ENCODE measurements around the gene SLC35E3. TPM values are rescaled to one million over a fixed set of nuclear protein-coding genes. Genes with fewer than 3 reads are reported as not detected.
A peak's percentile ranks its signal among the peaks of the same experiment; 100 is the strongest.

Gene SLC35E3
- total RNA-seq, 2 donors from 2014 or later: 5.6 to 6.8 TPM

- no peaks in the 10 kb centered on the region for H3K9me3 Mint-ChIP-seq
- no peaks in the 10 kb centered on the region for H3K4me1 Mint-ChIP-seq (ENCODE audit: low read depth)
- ATAC-seq (replicated peaks in 1 of 2) (no peak), DNase-seq (no peak)
- no peaks in the 10 kb centered on the region for H3K27me3 Mint-ChIP-seq (ENCODE audit: low read depth)
- H3K27ac Mint-ChIP-seq: no peak overlapping the region
- H3K4me3 Mint-ChIP-seq: no peak overlapping the region
- H3K36me3 Mint-ChIP-seq (ENCODE audit: insufficient read depth in 2 of 2): peaks cover 0 to 6% of the 10 kb centered on the region in 2 donors
Observed at GRCh38 chr12:68760806-68761441, 14.9 kb downstream of the SLC35E3 start.

- ATAC-seq (replicated peaks in 1 of 2) (no peak), DNase-seq (no peak)
- Mint-ChIP-seq H3K27ac (no peak overlapping the region), H3K27me3 (ENCODE audit: low read depth) (no peaks in the 10 kb centered on the region), H3K4me1 (ENCODE audit: low read depth) (no peaks in the 10 kb centered on the region), H3K4me3 (no peak overlapping the region), H3K36me3 (ENCODE audit: insufficient read depth in 2 of 2) (peaks cover 0 to 6% of the 10 kb centered on the region in 2 donors), H3K9me3 (no peaks in the 10 kb centered on the region)
Observed at GRCh38 chr12:68761442-68761812, 15.5 kb downstream of the SLC35E3 start.

- Mint-ChIP-seq H3K27ac (no peak overlapping the region), H3K9me3 (no peaks in the 10 kb centered on the region), H3K4me1 (ENCODE audit: low read depth) (no peaks in the 10 kb centered on the region), H3K36me3 (ENCODE audit: insufficient read depth in 2 of 2) (peaks cover 0 to 6% of the 10 kb centered on the region in 2 donors), H3K4me3 (no peak overlapping the region), H3K27me3 (ENCODE audit: low read depth) (no peaks in the 10 kb centered on the region)
- no peak for ATAC-seq (replicated peaks in 1 of 2)
- DNase-seq: no peak
Observed at GRCh38 chr12:68761901-68762630, 16.1 kb downstream of the SLC35E3 start.

GRCh38 chr12:68762691-68763090, 16.7 kb downstream of the SLC35E3 start:
- H3K36me3 Mint-ChIP-seq (ENCODE audit: insufficient read depth in 2 of 2): peaks cover 0 to 6% of the 10 kb centered on the region in 2 donors
- no peaks in the 10 kb centered on the region for H3K9me3 Mint-ChIP-seq
- no peak overlapping the region for H3K27ac Mint-ChIP-seq

GRCh38 chr12:68765696-68766095, 19.7 kb downstream of the SLC35E3 start:
- H3K4me1 Mint-ChIP-seq (ENCODE audit: low read depth): no peaks in the 10 kb centered on the region
- no peak overlapping the region for H3K4me3 Mint-ChIP-seq
- no peak overlapping the region for H3K27ac Mint-ChIP-seq
- H3K36me3 Mint-ChIP-seq (ENCODE audit: insufficient read depth in 2 of 2): peaks cover 0 to 2% of the 10 kb centered on the region in 2 donors
- no peaks in the 10 kb centered on the region for H3K27me3 Mint-ChIP-seq (ENCODE audit: low read depth)
- DNase-seq (no peak), ATAC-seq (replicated peaks in 1 of 2) (no peak)
- H3K9me3 Mint-ChIP-seq: no peaks in the 10 kb centered on the region

More at GRCh38 chr12:68762691-68763090, 16.7 kb downstream of the SLC35E3 start:
- DNase-seq: no peak
- Mint-ChIP-seq H3K27me3 (ENCODE audit: low read depth) (no peaks in the 10 kb centered on the region), H3K4me3 (no peak overlapping the region), H3K4me1 (ENCODE audit: low read depth) (no peaks in the 10 kb centered on the region)
- no peak for ATAC-seq (replicated peaks in 1 of 2)

GRCh38 chr12:68766646-68767045, 20.7 kb downstream of the SLC35E3 start:
- no peak overlapping the region for H3K4me3 Mint-ChIP-seq
- H3K4me1 Mint-ChIP-seq (ENCODE audit: low read depth): no peaks in the 10 kb centered on the region
- H3K9me3 Mint-ChIP-seq: no peaks in the 10 kb centered on the region
- ATAC-seq (replicated peaks in 1 of 2) (no peak), DNase-seq (no peak)
- H3K27ac Mint-ChIP-seq: no peak overlapping the region
- H3K27me3 Mint-ChIP-seq (ENCODE audit: low read depth): no peaks in the 10 kb centered on the region
- H3K36me3 Mint-ChIP-seq (ENCODE audit: insufficient read depth in 2 of 2): peaks cover 0 to 2% of the 10 kb centered on the region in 2 donors

- Mint-ChIP-seq H3K4me1 (ENCODE audit: low read depth) (no peaks in the 10 kb centered on the region), H3K4me3 (no peak overlapping the region), H3K27me3 (ENCODE audit: low read depth) (no peaks in the 10 kb centered on the region), H3K27ac (no peak overlapping the region), H3K36me3 (ENCODE audit: insufficient read depth in 2 of 2) (peaks cover 0 to 2% of the 10 kb centered on the region in 2 donors), H3K9me3 (no peaks in the 10 kb centered on the region)
- DNase-seq (no peak), ATAC-seq (replicated peaks in 1 of 2) (no peak)
Observed at GRCh38 chr12:68767191-68767590, 21.2 kb downstream of the SLC35E3 start.

GRCh38 chr12:68768431-68768939, 22.5 kb downstream of the SLC35E3 start:
- Mint-ChIP-seq H3K4me1 (ENCODE audit: low read depth) (peaks cover 13% of the 10 kb centered on the region), H3K4me3 (no peak overlapping the region), H3K36me3 (ENCODE audit: insufficient read depth in 2 of 2) (peaks cover 0 to 2% of the 10 kb centered on the region in 2 donors), H3K27me3 (ENCODE audit: low read depth) (no peaks in the 10 kb centered on the region), H3K27ac (no peak overlapping the region), H3K9me3 (no peaks in the 10 kb centered on the region)
- ATAC-seq (replicated peaks in 1 of 2) (no peak), DNase-seq (no peak)

- peaks cover 14% of the 10 kb centered on the region for H3K4me1 Mint-ChIP-seq (ENCODE audit: low read depth)
- H3K27me3 Mint-ChIP-seq (ENCODE audit: low read depth): no peaks in the 10 kb centered on the region
- no peaks in the 10 kb centered on the region for H3K9me3 Mint-ChIP-seq
- no peak overlapping the region for H3K4me3 Mint-ChIP-seq
- no peaks in the 10 kb centered on the region for H3K36me3 Mint-ChIP-seq (ENCODE audit: insufficient read depth in 2 of 2)
- DNase-seq (no peak), ATAC-seq (replicated peaks in 1 of 2) (no peak)
- H3K27ac Mint-ChIP-seq: no peak overlapping the region
Observed at GRCh38 chr12:68769941-68770340, 24.0 kb downstream of the SLC35E3 start.

GRCh38 chr12:68771223-68771925, 25.4 kb downstream of the SLC35E3 start:
- Mint-ChIP-seq H3K4me1 (ENCODE audit: low read depth) (peaks cover 14% of the 10 kb centered on the region), H3K27ac (no peak overlapping the region)
- no peak for ATAC-seq (replicated peaks in 1 of 2)

GRCh38 chr12:68772714-68773113, 26.7 kb downstream of the SLC35E3 start:
- H3K9me3 Mint-ChIP-seq: no peaks in the 10 kb centered on the region
- ATAC-seq (replicated peaks in 1 of 2) (no peak), DNase-seq (no peak)
- peaks cover 14% of the 10 kb centered on the region for H3K4me1 Mint-ChIP-seq (ENCODE audit: low read depth)
- no peaks in the 10 kb centered on the region for H3K36me3 Mint-ChIP-seq (ENCODE audit: insufficient read depth in 2 of 2)
- no peaks in the 10 kb centered on the region for H3K27me3 Mint-ChIP-seq (ENCODE audit: low read depth)
- peak overlapping the region; percentile 53 to 62 for H3K4me3 Mint-ChIP-seq
- peak overlapping the region; percentile 47 for H3K27ac Mint-ChIP-seq

More at GRCh38 chr12:68771223-68771925, 25.4 kb downstream of the SLC35E3 start:
- H3K27me3 Mint-ChIP-seq (ENCODE audit: low read depth): no peaks in the 10 kb centered on the region
- H3K36me3 Mint-ChIP-seq (ENCODE audit: insufficient read depth in 2 of 2): no peaks in the 10 kb centered on the region
- no peak overlapping the region for H3K4me3 Mint-ChIP-seq
- DNase-seq: no peak
- no peaks in the 10 kb centered on the region for H3K9me3 Mint-ChIP-seq

- H3K4me3 Mint-ChIP-seq: no peak overlapping the region
Observed at GRCh38 chr12:68773582-68773981, 27.6 kb downstream of the SLC35E3 start.

GRCh38 chr12:68775121-68775630, 29.2 kb downstream of the SLC35E3 start:
- H3K27me3 Mint-ChIP-seq (ENCODE audit: low read depth): no peaks in the 10 kb centered on the region

More at GRCh38 chr12:68773582-68773981, 27.6 kb downstream of the SLC35E3 start:
- H3K9me3 Mint-ChIP-seq: no peaks in the 10 kb centered on the region
- no peaks in the 10 kb centered on the region for H3K27me3 Mint-ChIP-seq (ENCODE audit: low read depth)
- H3K36me3 Mint-ChIP-seq (ENCODE audit: insufficient read depth in 2 of 2): no peaks in the 10 kb centered on the region
- ATAC-seq (replicated peaks in 1 of 2): no peak
- no peak overlapping the region for H3K27ac Mint-ChIP-seq
- DNase-seq: no peak
- H3K4me1 Mint-ChIP-seq (ENCODE audit: low read depth): peaks cover 14% of the 10 kb centered on the region

More at GRCh38 chr12:68775121-68775630, 29.2 kb downstream of the SLC35E3 start:
- DNase-seq (no peak), ATAC-seq (replicated peaks in 1 of 2) (no peak)
- Mint-ChIP-seq H3K27ac (no peak overlapping the region), H3K4me3 (no peak overlapping the region), H3K36me3 (ENCODE audit: insufficient read depth in 2 of 2) (no peaks in the 10 kb centered on the region), H3K9me3 (no peaks in the 10 kb centered on the region), H3K4me1 (ENCODE audit: low read depth) (peaks cover 14% of the 10 kb centered on the region)
